Measurements from ENCODE around the gene HGFAC.

GRCh38 chr4:3420606-3420955 lies 21.2 kb upstream of the HGFAC start:
- no peak for TF ChIP-seq EP300 (IDR thresholded peaks at IDR 0.05)
- TF ChIP-seq CTCF (IDR thresholded peaks at IDR 0.05), result no peak
- TF ChIP-seq POLR2A (IDR thresholded peaks at IDR 0.05), result no peak
- no peak for TF ChIP-seq POLR2AphosphoS5 (IDR thresholded peaks at IDR 0.05)

Data from sigmoid colon (tissue), 4 donors.